Uterus (tissue), 2 donors: ENCODE results near the gene SLC22A31.

Source experiments
- POLR2A ChIP-seq, 2 donors: fragments of 450-650 bp; IDR thresholded peaks; one replicate each; pipeline ENCODE4 v1.6.1; 2016; ENCODE audit warnings: antibody characterized with exemption in 2 of 2, mild to moderate bottlenecking in 1 of 2, moderate library complexity in 1 of 2
- TF ChIP-seq, protein P1 (sequence below), 4 experiments: fragments of 200-600 bp in 2 of 4; fragments of 450-650 bp in 2 of 4; sonication (generic) in 2 of 4; IDR thresholded peaks; one replicate each; pipeline ENCODE4 v1.5.1; 2016 to 2019; ENCODE audit warnings: antibody characterized with exemption in 4 of 4, mild to moderate bottlenecking in 2 of 4, moderate library complexity in 1 of 4

GRCh38 chr16:89149386-89149785 lies 51.0 kb downstream of the SLC22A31 start:
- TF ChIP-seq, protein P1, sequence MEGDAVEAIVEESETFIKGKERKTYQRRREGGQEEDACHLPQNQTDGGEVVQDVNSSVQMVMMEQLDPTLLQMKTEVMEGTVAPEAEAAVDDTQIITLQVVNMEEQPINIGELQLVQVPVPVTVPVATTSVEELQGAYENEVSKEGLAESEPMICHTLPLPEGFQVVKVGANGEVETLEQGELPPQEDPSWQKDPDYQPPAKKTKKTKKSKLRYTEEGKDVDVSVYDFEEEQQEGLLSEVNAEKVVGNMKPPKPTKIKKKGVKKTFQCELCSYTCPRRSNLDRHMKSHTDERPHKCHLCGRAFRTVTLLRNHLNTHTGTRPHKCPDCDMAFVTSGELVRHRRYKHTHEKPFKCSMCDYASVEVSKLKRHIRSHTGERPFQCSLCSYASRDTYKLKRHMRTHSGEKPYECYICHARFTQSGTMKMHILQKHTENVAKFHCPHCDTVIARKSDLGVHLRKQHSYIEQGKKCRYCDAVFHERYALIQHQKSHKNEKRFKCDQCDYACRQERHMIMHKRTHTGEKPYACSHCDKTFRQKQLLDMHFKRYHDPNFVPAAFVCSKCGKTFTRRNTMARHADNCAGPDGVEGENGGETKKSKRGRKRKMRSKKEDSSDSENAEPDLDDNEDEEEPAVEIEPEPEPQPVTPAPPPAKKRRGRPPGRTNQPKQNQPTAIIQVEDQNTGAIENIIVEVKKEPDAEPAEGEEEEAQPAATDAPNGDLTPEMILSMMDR (IDR thresholded peaks at IDR 0.05), result no peak
- no peak for TF ChIP-seq POLR2A (IDR thresholded peaks at IDR 0.05)
